Endothelial cell of umbilical vein (primary cell): ENCODE measurements around the gene SMC6. TPM values are rescaled to one million over a fixed set of nuclear protein-coding genes. Genes with fewer than 3 reads are reported as not detected.

Experiments
- BruUV-seq: library from RNA; stranded (reverse); fragments of 400-500 nt; replicated peaks from 2 replicates; lab custom pipeline; 2021; lab: Mats Ljungman, UMichigan
- CTCF ChIA-PET: fragments of 300-600, 350-600 bp; sonication (Branson Sonifier 250); formaldehyde crosslinking; loops from one replicate; lab custom pipeline; 2021; ENCODE audit warnings: antibody characterized with exemption, inconsistent platforms; lab: Charles Lee
- POLR2A ChIA-PET: fragments of 300-600, 350-600 bp; sonication (Branson Sonifier 250); formaldehyde crosslinking; loops from one replicate; lab custom pipeline; 2021; ENCODE audit warnings: antibody characterized with exemption, inconsistent platforms; lab: Charles Lee
- DNase-seq: peaks from one replicate; pipeline ENCODE4 v3.0.0-alpha.2; 2011; ENCODE audit warnings: low read depth, low spot score
- FAIRE-seq: peaks from 2 replicates; lab custom pipeline; 2011; peaks lifted over from hg19 to GRCh38; lab: Jason Lieb, UNC
- H2AFZ ChIP-seq: 2 replicates; pipeline ENCODE4 v1.6.0; 2012; ENCODE audit warnings: low read depth, low read length, control low read depth, inconsistent platforms
- H3K27ac ChIP-seq: 2 replicates; pipeline ENCODE4 v1.5.1; 2011; ENCODE audit warnings: low read depth, mild to moderate bottlenecking, control low read depth, low read length, moderate library complexity; ENCODE audit not compliant: insufficient read depth
- H3K27me3 ChIP-seq, 2 experiments: 2 replicates each; pipeline versions ENCODE4 v1.6.0 to v1.6.1; 2011; ENCODE audit warnings: low read length in 2 of 2, mixed read lengths in 1 of 2; ENCODE audit not compliant: control insufficient read depth in 2 of 2, insufficient read depth in 2 of 2
- H3K36me3 ChIP-seq, 2 experiments: 2 replicates in 1 of 2; 3 replicates in 1 of 2; pipeline ENCODE4 v1.5.1; 2011; ENCODE audit warnings: low read length in 2 of 2, mild to moderate bottlenecking in 1 of 2, moderate library complexity in 1 of 2; ENCODE audit not compliant: control insufficient read depth in 2 of 2, insufficient read depth in 2 of 2; ENCODE audit errors: extremely low read depth in 1 of 2
- H3K4me1 ChIP-seq: 3 replicates; pipeline ENCODE4 v1.5.1; 2011; ENCODE audit warnings: mild to moderate bottlenecking, low read length; ENCODE audit not compliant: control insufficient read depth, insufficient read depth; ENCODE audit errors: extremely low read depth
- H3K4me2 ChIP-seq: 2 replicates; pipeline ENCODE4 v1.6.1; 2011; ENCODE audit warnings: low read length, control low read depth, mixed read lengths; ENCODE audit not compliant: insufficient read depth
- H3K4me3 ChIP-seq, 3 experiments: fragments of 200-600 bp in 1 of 3; sonication (generic), shearing (Covaris generic) in 1 of 3; replicated peaks in 1 of 3; 2 replicates each; pipeline ENCODE4 v1.5.1; 2011 to 2016; ENCODE audit warnings: control low read depth in 3 of 3, low read length in 3 of 3, mild to moderate bottlenecking in 2 of 3, inconsistent platforms in 1 of 3, low read depth in 1 of 3, moderate library complexity in 1 of 3; ENCODE audit not compliant: insufficient read depth in 1 of 3
- H3K79me2 ChIP-seq: 2 replicates; pipeline ENCODE4 v1.6.0; 2012; ENCODE audit warnings: low read length, inconsistent platforms; ENCODE audit not compliant: control insufficient read depth, insufficient read depth
- H3K9ac ChIP-seq: replicated peaks from 2 replicates; pipeline ENCODE3; 2011; ENCODE audit warnings: low read length, control low read depth; ENCODE audit not compliant: insufficient read depth; ENCODE audit errors: extremely low read depth
- H3K9me1 ChIP-seq: replicated peaks from 3 replicates; pipeline ENCODE4 v1.6.0; 2011; ENCODE audit warnings: mild to moderate bottlenecking, low read length; ENCODE audit not compliant: control insufficient read depth, insufficient read depth; ENCODE audit errors: extremely low read depth
- H3K9me3 ChIP-seq: replicated peaks from 2 replicates; pipeline ENCODE4 v1.5.1; 2012; ENCODE audit warnings: low read length, inconsistent platforms; ENCODE audit not compliant: control insufficient read depth, insufficient read depth
- H4K20me1 ChIP-seq: replicated peaks from 2 replicates; pipeline ENCODE3; 2011; ENCODE audit warnings: mild to moderate bottlenecking, low read length; ENCODE audit not compliant: control insufficient read depth, insufficient read depth; ENCODE audit errors: extremely low read depth
- EZH2 ChIP-seq: IDR thresholded peaks from 2 replicates; pipeline ENCODE4 v1.6.1; 2012; ENCODE audit warnings: borderline replicate concordance, low read depth, mild to moderate bottlenecking, moderate library complexity, low read length, inconsistent platforms; ENCODE audit not compliant: severe bottlenecking
- FOS ChIP-seq: IDR thresholded peaks from 2 replicates; pipeline ENCODE4 v1.6.1; 2011; ENCODE audit warnings: mild to moderate bottlenecking, low read length, moderate library complexity, borderline replicate concordance; ENCODE audit not compliant: insufficient read depth
- GATA2 ChIP-seq: IDR thresholded peaks from 2 replicates; pipeline ENCODE4 v1.7.0; 2011; ENCODE audit warnings: low read depth, mild to moderate bottlenecking, moderate library complexity, mixed read lengths, low read length; ENCODE audit not compliant: insufficient read length, insufficient read depth
- JUN ChIP-seq: IDR thresholded peaks from 2 replicates; pipeline ENCODE4 v1.6.1; 2011; ENCODE audit warnings: borderline replicate concordance, low read depth; ENCODE audit not compliant: insufficient read length, insufficient read depth
- MYC ChIP-seq: IDR thresholded peaks from one replicate; pipeline ENCODE4 v1.6.1; 2011; ENCODE audit warnings: mild to moderate bottlenecking, low read depth, low read length
- POLR2A ChIP-seq: IDR thresholded peaks from 2 replicates; pipeline ENCODE4 v1.6.1; 2012; ENCODE audit warnings: low read depth, mild to moderate bottlenecking, control low read depth, low read length
- POLR2AphosphoS5 ChIP-seq: IDR thresholded peaks from 2 replicates; pipeline ENCODE4 v1.6.1; 2012; ENCODE audit warnings: low read depth, mild to moderate bottlenecking, control low read depth, low read length, moderate library complexity; ENCODE audit not compliant: insufficient read depth
- dilution Hi-C: fragments of 300-500 bp; cut with MboI; formaldehyde crosslinking; loops from one replicate; pipeline ENCODE4 v1.15.0; 2019; ENCODE audit warnings: low sequenced_read_pairs; ENCODE audit not compliant: extremely low pct_ligation_motif_present
- intact Hi-C: fragments of 100-400 bp; cut with micrococcal nuclease; formaldehyde crosslinking; loops from one replicate; pipeline ENCODE4 v1.10.0; 2022
- polyA plus RNA-seq, 4 experiments: library from polyadenylated mRNA; depleted of rRNA in 3 of 4; stranded (reverse) in 3 of 4; unstranded in 1 of 4; fragments of >200 nt; gene quantifications; 2 replicates each; pipeline versions ENCODE4 v1.2.1 to v1.2.3, GENCODE V29; 2011 to 2012; ENCODE audit warnings: missing spikeins in 1 of 4
- total RNA-seq: library from RNA; stranded (reverse); gene quantifications from 2 replicates; pipeline ENCODE4 v1.2.3, GENCODE V29; 2021
- TF ChIP-seq, protein P1 (sequence below), 2 donors: IDR thresholded peaks; 1 replicate in 1 of 2; 2 replicates in 1 of 2; pipeline ENCODE4 v1.5.1; 2011; ENCODE audit warnings: low read length in 2 of 2, mild to moderate bottlenecking in 2 of 2, moderate library complexity in 2 of 2, control low read depth in 1 of 2, inconsistent platforms in 1 of 2, low read depth in 1 of 2; ENCODE audit not compliant: insufficient read depth in 1 of 2; ENCODE audit errors: extremely low read depth in 1 of 2
- TF ChIP-seq, protein P2 (sequence below): IDR thresholded peaks from 2 replicates; pipeline ENCODE4 v1.6.1; 2011; ENCODE audit not compliant: insufficient read depth, insufficient read length

The SMC6 gene
- total and polyA plus RNA-seq, 2 donors (not counting 3 experiments of a cell fraction or from before 2014, with no cell fraction given): 7.7 to 38.3 TPM

DNA sequence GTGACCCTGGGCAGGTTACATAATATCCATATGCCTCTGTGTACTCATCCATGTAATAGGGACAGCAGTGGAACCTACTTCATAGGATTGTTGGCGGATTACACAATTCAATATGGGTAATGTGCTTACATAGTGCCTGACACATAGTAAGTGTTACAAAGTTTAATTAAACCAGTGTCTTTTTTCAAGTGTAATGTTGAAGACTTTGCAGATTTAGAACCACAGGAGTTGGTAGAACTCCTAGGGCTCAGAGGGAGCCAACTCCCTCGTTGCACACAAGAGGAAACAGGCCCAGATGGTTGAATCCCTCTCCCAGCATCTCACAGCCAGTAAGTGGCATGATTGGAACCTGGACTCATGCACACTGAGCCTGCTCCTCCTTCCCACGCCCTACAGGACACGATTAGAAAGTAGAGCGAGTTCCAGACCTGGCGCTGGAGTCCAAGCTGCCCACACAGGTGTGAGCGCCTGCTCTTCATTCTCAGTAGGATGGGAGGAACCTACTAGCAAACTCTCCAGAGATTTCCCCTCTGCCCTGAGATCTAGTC is 115.3 kb downstream of the SMC6 start:
- DNase-seq: no peak
- CTCF ChIA-PET: no interaction called here
- Histone ChIP-seq H3K9me1 (no peaks in the 10 kb centered on the region), H3K9ac (no peak overlapping the region), H3K9me3 (no peaks in the 10 kb centered on the region), H3K4me2 (no peak overlapping the region), H3K4me3 (no peak overlapping the region), H3K27ac (no peak overlapping the region), H3K79me2 (no peaks in the 10 kb centered on the region), H3K27me3 (no peaks in the 10 kb centered on the region), H2AFZ (no peak overlapping the region), H3K36me3 (no peaks in the 10 kb centered on the region), H3K4me1 (peaks cover 4% of the 10 kb centered on the region), H4K20me1 (no peaks in the 10 kb centered on the region)
- POLR2A ChIA-PET: no interaction called here
- TF ChIP-seq FOS: no peak
- TF ChIP-seq GATA2: no peak
- TF ChIP-seq, protein P1, sequence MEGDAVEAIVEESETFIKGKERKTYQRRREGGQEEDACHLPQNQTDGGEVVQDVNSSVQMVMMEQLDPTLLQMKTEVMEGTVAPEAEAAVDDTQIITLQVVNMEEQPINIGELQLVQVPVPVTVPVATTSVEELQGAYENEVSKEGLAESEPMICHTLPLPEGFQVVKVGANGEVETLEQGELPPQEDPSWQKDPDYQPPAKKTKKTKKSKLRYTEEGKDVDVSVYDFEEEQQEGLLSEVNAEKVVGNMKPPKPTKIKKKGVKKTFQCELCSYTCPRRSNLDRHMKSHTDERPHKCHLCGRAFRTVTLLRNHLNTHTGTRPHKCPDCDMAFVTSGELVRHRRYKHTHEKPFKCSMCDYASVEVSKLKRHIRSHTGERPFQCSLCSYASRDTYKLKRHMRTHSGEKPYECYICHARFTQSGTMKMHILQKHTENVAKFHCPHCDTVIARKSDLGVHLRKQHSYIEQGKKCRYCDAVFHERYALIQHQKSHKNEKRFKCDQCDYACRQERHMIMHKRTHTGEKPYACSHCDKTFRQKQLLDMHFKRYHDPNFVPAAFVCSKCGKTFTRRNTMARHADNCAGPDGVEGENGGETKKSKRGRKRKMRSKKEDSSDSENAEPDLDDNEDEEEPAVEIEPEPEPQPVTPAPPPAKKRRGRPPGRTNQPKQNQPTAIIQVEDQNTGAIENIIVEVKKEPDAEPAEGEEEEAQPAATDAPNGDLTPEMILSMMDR (IDR thresholded peaks at IDR 0.05; ENCODE audit: extremely low read depth in 1 of 2, insufficient read depth in 1 of 2, low read depth in 1 of 2, low read length in 2 of 2): no peak
- no peak for TF ChIP-seq EZH2
- TF ChIP-seq POLR2AphosphoS5: no peak
- TF ChIP-seq MYC: no peak
- TF ChIP-seq, protein P2, sequence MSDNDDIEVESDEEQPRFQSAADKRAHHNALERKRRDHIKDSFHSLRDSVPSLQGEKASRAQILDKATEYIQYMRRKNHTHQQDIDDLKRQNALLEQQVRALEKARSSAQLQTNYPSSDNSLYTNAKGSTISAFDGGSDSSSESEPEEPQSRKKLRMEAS: no peak
- TF ChIP-seq POLR2A: no peak
- TF ChIP-seq JUN: no peak
- dilution Hi-C loops (no loop called here), intact Hi-C loops (no loop called here)
- BruUV-seq: no TSS peak
- no peak for FAIRE-seq
